K562 treated with DMSO at 1 percent for 24 hours (cell line): ENCODE data around the gene LACRT. TPM values are rescaled to one million over a fixed set of nuclear protein-coding genes. Genes with fewer than 3 reads are reported as not detected.

Experiments
- total RNA-seq: library from RNA; unstranded; fragments of 300-600 nt; gene quantifications from 2 replicates; pipeline ENCODE4 v1.2.3, GENCODE V29; 2022; ENCODE audit warnings: low read depth; ENCODE audit not compliant: insufficient read depth

Gene LACRT
- not detected in 2 replicates for total RNA-seq

DNA sequence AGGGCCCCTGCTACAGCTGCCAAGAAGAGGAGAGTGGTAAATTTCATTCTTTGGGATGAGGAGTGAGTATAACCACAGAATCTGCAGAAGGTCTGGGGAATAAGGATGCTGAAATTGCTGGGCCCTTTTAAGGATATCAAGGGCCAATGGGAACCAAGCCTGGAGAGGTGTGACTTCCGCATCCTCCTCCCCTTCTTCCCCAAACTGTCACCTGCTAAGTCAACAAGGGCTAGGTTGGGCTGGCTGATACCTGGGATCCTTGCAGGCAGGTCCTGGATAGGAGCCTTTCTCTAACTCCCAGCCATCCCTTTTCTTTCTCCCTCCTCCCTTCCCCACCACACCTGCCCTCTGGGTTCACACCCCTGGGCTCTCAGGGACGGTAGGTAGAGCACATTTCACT is at the start of gene LACRT:
Gene LACRT (minus strand): TSS at position 101 of the 400 bp plus-strand sequence. CDS start 54 bp downstream, at position 47.

DNA sequence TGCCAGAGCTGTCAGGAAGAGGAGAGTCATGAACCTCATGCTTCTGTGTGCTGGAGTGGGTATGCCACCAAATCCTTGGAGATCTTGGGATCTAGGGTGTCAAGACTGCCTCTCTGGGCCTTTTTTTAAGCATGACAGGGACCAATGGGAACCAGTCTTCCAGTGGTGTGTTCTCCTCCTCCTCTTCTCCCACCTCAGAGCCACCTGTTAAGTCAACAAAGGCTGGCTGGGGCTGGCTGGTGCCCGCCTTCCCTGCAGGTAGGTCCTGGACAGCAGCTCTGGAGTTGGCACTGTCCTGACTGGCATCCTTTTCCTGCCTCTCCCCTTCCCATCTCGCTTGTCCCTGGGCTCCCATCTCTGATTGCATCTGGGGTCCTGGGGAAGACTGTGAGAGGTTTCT is 13.6 kb upstream of the LACRT start, which contains the start of gene DCD:
Gene DCD (minus strand): TSS at position 101 of the 400 bp plus-strand sequence. CDS start 62 bp downstream, at position 39.

DNA sequence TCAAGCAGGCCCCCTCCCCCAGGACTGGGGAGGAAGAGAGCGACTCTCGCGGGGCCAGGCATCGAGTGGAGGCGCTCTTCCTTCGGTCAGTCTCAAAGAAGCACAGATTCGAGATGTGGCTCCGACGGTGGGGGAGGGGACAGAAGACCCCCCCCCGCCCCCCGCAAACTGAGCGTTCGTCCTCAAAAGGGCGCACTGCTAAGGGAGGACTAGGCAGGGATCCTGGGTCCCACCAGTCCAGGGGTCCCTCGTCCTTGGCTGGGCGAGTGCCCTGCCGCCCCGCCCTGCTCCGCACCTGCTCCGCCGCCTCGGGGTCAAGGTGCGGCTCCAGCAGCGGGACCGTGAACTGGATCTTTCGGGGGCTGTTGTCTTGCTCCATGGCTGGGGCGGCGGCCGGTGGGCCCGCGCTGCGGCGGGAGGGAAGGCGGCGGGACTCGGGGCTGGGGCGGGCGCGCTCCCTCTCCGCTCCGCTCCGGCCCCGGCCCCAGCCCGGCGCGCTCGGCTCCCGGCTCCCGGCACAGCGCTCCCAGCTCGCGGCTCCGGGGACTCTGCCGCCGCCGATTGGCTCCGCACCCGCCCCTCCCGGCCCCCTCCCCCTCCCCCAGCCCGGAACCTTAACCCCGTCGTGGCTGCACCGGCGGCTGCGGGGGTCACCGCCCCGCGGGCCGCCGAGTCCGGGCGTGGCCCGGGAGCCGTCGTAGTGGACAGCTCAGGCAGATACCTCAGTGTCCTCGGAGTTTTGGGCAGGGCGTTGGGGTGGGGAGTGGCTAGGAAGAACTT is 46.4 kb downstream of the LACRT start, which contains the start of gene PPP1R1A:
Gene PPP1R1A (minus strand): TSS at position 550 of the 780 bp plus-strand sequence. CDS start 171 bp downstream, at position 379.

Other genes with a start within 250 kb of the LACRT start
- gene ITGA5, start 215.6 kb downstream of the LACRT start, total RNA-seq: 82.1 and 87.8 TPM in 2 replicates
- 239 and 243 TPM in 2 replicates for gene GTSF1, start 161.3 kb downstream of the LACRT start, total RNA-seq
- 53.6 and 56.3 TPM in 2 replicates for gene NCKAP1L, start 137.1 kb downstream of the LACRT start, total RNA-seq
- gene PDE1B, start 85.3 kb downstream of the LACRT start, total RNA-seq: 2.6 and 4.1 TPM in 2 replicates
- gene PPP1R1A, start 46.2 kb downstream of the LACRT start, total RNA-seq: not detected in 2 replicates
- not detected in 2 replicates for gene DCD, start 13.5 kb upstream of the LACRT start, total RNA-seq
- gene MUCL1, start 219.6 kb upstream of the LACRT start, total RNA-seq: not detected in 2 replicates